GM19025 (cell line): ENCODE measurements around the gene BAG2.

Source experiments
- ATAC-seq: cut with Tn5 transposase; IDR thresholded peaks from one replicate; pipeline ENCODE4 v1.9.1; 2021; ENCODE audit warnings: mild to moderate bottlenecking, low read depth, moderate library complexity; ENCODE audit not compliant: unreplicated experiment

BAG2 gene

DNA sequence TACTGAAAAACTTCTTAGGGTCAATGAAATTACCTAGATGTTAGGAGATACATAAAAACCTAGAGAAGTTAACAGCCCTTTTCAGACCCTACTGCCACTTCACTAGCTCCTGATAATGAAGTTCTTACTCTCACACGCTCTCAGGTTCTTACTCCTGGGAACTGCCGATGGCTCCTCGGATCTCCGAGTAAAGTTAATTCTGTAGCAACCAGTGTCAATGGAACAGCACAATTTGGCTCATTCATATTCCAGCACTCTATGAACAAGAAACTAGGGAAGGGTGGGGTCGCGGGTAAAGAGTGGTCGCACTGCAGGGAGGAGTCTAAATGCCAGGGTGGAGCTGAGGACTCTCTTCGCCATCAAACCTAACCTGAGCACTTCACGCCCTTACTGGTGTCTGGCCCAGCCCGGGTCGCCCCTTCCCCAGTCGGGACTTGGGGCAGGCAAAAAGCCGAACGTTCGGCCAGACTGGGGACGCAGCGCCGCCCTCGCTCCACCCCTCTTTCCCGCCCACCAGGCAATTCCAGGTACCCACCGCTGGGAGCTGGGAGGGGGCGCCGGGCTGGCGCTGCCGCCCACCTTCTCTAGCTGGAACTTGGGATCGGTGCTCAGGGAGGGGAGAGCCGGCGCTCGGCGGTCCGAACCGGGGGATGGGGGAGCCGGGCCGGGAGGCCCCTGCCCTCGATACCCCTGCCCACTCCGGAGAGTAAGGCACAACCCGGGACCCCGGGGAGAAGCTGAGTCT is 49.2 kb downstream of the BAG2 start:
- ATAC-seq = peak; percentile 48

DNA sequence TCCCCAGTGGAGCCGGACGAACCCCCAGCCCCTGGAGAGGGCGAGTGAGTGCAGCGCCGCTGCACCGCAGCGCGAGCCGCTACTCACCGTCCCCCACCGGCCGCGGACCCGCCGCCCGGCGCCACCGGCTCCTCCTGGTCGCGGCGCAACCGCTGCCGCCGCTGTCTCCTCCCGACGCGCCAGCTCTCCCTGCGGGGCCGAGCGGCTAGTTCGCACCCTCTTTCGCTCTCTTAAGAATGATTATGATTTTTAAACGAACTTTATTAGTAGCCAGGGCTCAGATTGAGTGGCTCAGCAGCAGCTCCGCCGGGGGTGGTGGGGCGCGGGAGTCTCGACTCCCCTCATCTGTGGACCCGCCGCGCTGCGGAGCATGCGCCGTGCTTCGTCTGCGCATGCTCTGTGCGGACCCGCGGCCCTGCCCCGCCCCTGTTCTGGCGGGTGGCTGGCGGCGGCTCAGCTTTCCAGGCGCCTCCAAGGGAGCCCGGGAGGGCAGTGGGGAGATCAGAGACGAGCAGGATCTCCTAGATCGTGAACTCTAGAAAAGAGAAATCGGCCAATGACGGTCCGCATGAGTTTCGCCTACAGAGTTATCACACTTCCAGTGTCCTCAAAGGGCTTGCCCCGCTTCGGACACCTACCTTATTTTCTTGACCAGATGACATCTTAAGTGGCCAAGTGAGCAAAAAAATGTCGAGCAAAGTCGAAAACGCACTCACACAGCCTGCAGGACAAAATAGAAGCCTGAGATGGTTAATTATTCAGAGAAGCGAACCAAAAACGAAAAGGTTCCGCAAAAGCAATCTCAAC is 50.0 kb downstream of the BAG2 start, which contains the start of gene RAB23:
TSS of gene RAB23 (minus strand) at position 372 of the 807 bp plus-strand sequence. CDS start 11,927 bp downstream, outside the sequence.
- ATAC-seq = peak; percentile 88

DNA sequence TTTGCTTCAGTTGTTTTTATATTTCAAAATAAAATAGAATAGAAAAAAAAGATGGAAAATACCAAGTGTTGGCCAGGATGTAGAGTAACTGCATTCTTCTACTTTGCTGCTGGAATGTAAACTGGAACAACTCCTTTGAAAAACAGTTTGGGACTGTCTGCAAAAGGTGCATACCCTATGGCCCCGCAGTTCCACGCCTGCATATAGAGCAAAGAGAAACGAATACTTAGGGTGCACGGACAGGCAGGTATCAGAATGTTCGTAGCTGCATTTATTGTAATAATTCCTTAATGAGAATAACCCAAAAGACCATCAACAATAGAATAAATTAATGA is 50.6 kb downstream of the BAG2 start:
- ATAC-seq = no peak

DNA sequence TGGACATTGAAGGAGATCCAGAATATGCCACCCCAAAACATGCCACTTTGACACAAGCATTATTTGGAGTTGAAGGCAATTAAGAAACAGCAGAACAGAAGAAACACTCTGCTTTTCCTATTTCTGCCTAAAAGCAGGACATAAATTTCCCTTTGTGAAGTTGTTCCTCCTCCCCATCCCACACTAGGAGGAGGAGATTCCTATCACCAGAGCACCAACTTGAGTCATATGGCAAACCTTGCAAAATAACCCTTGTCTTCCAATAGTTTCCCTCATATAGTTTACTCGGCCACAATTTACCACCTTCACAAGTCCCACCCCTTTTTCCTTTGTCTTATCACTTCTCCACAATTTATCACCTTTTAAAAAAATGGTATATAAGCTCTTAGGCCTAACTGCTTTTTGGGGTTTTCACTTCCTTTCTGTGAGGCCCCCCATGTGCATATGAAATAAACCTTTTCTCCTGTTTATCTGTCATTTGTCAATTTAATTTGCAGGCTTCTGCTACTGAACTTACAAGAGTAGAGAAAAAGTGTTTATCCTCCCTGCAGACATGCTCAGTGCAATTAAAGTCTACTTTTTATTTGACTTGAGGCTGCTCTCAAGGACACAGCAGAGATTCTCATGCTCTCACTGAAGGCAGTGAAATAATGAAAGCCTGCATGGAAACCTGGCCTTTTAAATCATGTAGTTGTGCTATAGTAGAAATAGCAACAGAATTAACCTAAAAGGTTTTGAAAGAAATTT is 52.8 kb downstream of the BAG2 start:
- ATAC-seq = no peak

DNA sequence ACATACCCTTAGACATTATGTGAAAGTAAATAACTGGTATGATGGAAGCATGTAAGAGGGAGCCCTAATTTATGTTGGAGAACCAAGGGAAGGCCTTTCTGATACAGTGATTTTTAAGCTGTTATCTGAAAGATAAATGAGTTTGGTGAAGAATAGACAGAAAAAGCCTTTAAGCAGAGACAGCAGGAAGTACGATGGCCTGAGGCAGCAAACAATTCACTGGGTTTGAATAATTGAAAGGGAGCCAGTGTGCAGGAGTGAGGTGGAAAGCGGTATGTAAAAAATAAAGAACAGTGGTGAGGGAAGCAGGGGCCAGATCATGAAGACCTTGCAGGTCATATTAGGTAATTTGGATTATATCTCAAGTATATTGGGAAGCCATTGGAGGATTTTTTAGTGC is 54.1 kb downstream of the BAG2 start:
- no peak for ATAC-seq
